OCI-LY1 (cell line): Measurements from ENCODE around the gene SYNDIG1.

Source experiments
- H2AFZ ChIP-seq: fragments of 200-600 bp; sonication (generic), shearing (Covaris generic); 2 replicates; pipeline ENCODE4 v1.6.0; 2014; ENCODE audit warnings: antibody characterized with exemption, mild to moderate bottlenecking, low read length
- H3F3A ChIP-seq: fragments of 200-600 bp; sonication (generic), shearing (Covaris generic); 2 replicates; pipeline ENCODE4 v1.6.0; 2014; ENCODE audit warnings: mild to moderate bottlenecking, antibody characterized with exemption, low read length, moderate library complexity; ENCODE audit not compliant: insufficient read depth
- H3K27ac ChIP-seq: fragments of 200-600 bp; sonication (generic); 2 replicates; pipeline ENCODE4 v1.5.1; 2014; ENCODE audit warnings: low read length, mixed run types, mild to moderate bottlenecking, low read depth; ENCODE audit not compliant: poor library complexity, severe bottlenecking
- H3K27me3 ChIP-seq: fragments of 200-600 bp; sonication (generic); 2 replicates; pipeline ENCODE4 v1.6.0; 2014; ENCODE audit warnings: antibody characterized with exemption, mild to moderate bottlenecking, low read length, moderate library complexity; ENCODE audit not compliant: insufficient read depth
- H3K36me3 ChIP-seq: fragments of 200-600 bp; sonication (generic); 2 replicates; pipeline ENCODE4 v1.6.1; 2014; ENCODE audit warnings: mild to moderate bottlenecking, antibody characterized with exemption, low read length, moderate library complexity, mixed read lengths; ENCODE audit not compliant: insufficient read depth
- H3K4me1 ChIP-seq: fragments of 200-600 bp; sonication (generic); 2 replicates; pipeline ENCODE4 v1.5.1; 2014; ENCODE audit warnings: mild to moderate bottlenecking, low read length, moderate library complexity; ENCODE audit not compliant: insufficient read depth, severe bottlenecking
- H3K4me2 ChIP-seq: fragments of 200-600 bp; sonication (generic), shearing (Covaris generic); 2 replicates; pipeline ENCODE4 v1.6.1; 2014; ENCODE audit warnings: low read length
- H3K4me3 ChIP-seq: fragments of 200-600 bp; sonication (generic); 2 replicates; pipeline ENCODE4 v1.5.1; 2014; ENCODE audit warnings: low read length, low read depth, mild to moderate bottlenecking, mixed read lengths; ENCODE audit not compliant: poor library complexity, severe bottlenecking
- H3K79me2 ChIP-seq: fragments of 200-600 bp; shearing (Covaris generic); 2 replicates; pipeline ENCODE4 v1.6.1; 2016; ENCODE audit warnings: mixed run types, low read length, mixed read lengths; ENCODE audit not compliant: insufficient read depth
- H3K9ac ChIP-seq: fragments of 200-600 bp; sonication (generic), shearing (Covaris generic); 2 replicates; pipeline ENCODE4 v1.6.1; 2014; ENCODE audit warnings: mild to moderate bottlenecking, low read length, mixed read lengths
- H3K9me2 ChIP-seq: fragments of 200-600 bp; sonication (generic), shearing (Covaris generic); 2 replicates; pipeline ENCODE4 v1.6.1; 2014; ENCODE audit warnings: low read depth, mild to moderate bottlenecking, low read length, mixed read lengths
- H3K9me3 ChIP-seq: fragments of 200-600 bp; shearing (Covaris generic); 2 replicates; pipeline ENCODE4 v1.6.1; 2014; ENCODE audit warnings: low read length, mixed read lengths
- H4K20me1 ChIP-seq: fragments of 200-600 bp; sonication (generic), shearing (Covaris generic); 2 replicates; pipeline ENCODE4 v1.6.0; 2016; ENCODE audit warnings: mild to moderate bottlenecking, low read length; ENCODE audit not compliant: insufficient read depth
- EZH2 ChIP-seq: fragments of 200-600 bp; sonication (generic), shearing (Covaris generic); IDR thresholded peaks from 2 replicates; pipeline ENCODE4 v1.8.0; 2017; ENCODE audit warnings: borderline replicate concordance, mixed run types, mild to moderate bottlenecking, antibody characterized with exemption, low read length, moderate library complexity, mixed read lengths
- TF ChIP-seq, protein P1 (sequence below): fragments of 200-600 bp; sonication (generic), shearing (Covaris generic); IDR thresholded peaks from 2 replicates; pipeline ENCODE4 v1.5.1; 2017; ENCODE audit warnings: mild to moderate bottlenecking, antibody characterized with exemption, low read length, moderate library complexity, mixed read lengths

Gene SYNDIG1

DNA sequence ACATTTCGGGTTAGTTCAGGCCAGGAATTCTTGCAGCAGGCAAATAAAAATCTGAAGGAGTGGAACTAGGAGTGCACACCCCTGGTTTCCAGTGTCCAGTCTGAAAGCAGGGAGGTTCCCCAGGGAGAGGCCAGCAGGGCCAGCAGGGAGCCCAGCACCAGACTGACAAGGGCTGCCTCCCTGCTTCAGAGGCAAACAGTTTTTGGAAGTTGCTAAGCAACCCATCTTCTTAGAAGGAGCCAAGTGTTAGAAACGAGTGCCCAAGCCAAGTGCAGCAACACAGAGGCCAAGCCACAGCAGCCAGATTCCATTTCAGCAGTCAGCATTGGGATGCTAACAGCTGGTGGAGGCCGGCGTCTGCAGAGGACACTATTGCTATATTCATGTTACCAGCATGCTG lies 179.1 kb downstream of the SYNDIG1 start:
- no peaks in the 10 kb centered on the region for H3K79me2 ChIP-seq
- H3K27me3 ChIP-seq = no peaks in the 10 kb centered on the region; the same call in 1 of the 2 replicates
- no peaks in the 10 kb centered on the region for H4K20me1 ChIP-seq
- no peaks in the 10 kb centered on the region for H3K9me3 ChIP-seq
- H3K4me2 ChIP-seq = no peak overlapping the region
- H3K9me2 ChIP-seq = no peaks in the 10 kb centered on the region
- H3K9ac ChIP-seq = no peak overlapping the region
- H3K27ac ChIP-seq = no peak overlapping the region
- no peak overlapping the region for H3K4me3 ChIP-seq
- H3F3A ChIP-seq = no peaks in the 10 kb centered on the region
- H2AFZ ChIP-seq = no peak overlapping the region
- no peaks in the 10 kb centered on the region for H3K4me1 ChIP-seq
- TF ChIP-seq, protein P1, sequence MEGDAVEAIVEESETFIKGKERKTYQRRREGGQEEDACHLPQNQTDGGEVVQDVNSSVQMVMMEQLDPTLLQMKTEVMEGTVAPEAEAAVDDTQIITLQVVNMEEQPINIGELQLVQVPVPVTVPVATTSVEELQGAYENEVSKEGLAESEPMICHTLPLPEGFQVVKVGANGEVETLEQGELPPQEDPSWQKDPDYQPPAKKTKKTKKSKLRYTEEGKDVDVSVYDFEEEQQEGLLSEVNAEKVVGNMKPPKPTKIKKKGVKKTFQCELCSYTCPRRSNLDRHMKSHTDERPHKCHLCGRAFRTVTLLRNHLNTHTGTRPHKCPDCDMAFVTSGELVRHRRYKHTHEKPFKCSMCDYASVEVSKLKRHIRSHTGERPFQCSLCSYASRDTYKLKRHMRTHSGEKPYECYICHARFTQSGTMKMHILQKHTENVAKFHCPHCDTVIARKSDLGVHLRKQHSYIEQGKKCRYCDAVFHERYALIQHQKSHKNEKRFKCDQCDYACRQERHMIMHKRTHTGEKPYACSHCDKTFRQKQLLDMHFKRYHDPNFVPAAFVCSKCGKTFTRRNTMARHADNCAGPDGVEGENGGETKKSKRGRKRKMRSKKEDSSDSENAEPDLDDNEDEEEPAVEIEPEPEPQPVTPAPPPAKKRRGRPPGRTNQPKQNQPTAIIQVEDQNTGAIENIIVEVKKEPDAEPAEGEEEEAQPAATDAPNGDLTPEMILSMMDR = no peak
- no peak for TF ChIP-seq EZH2
- H3K36me3 ChIP-seq = no peaks in the 10 kb centered on the region

DNA sequence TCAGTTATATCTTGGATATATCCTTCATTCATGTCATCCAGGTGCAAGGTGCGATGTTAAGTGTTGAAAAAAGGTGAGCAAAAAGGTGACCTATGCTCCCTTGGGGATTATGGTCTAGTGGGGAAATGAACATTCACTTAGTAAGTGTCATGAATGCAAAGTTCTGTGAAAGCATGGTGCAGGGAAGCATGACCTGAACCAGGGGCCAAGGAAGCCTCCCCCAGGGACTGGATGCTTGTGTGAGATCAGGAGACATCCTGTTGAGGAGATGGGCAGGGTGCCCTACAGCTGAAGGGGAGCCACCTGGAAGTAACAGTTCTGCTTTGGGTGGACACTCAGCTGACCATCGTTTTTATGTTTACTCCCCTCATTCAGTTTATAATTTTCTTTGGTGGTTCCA lies 179.5 kb downstream of the SYNDIG1 start:
- Histone ChIP-seq H3K9me2 (no peaks in the 10 kb centered on the region), H3K36me3 (no peaks in the 10 kb centered on the region), H3K4me2 (no peak overlapping the region), H3K4me1 (no peaks in the 10 kb centered on the region), H3K27me3 (no peaks in the 10 kb centered on the region; the same call in 1 of the 2 replicates), H3K9ac (no peak overlapping the region), H3K9me3 (no peaks in the 10 kb centered on the region), H3K27ac (no peak overlapping the region), H3F3A (no peaks in the 10 kb centered on the region), H4K20me1 (no peaks in the 10 kb centered on the region), H2AFZ (no peak overlapping the region), H3K79me2 (no peaks in the 10 kb centered on the region), H3K4me3 (no peak overlapping the region)
- TF ChIP-seq, protein P1 = no peak
- TF ChIP-seq EZH2 = no peak

DNA sequence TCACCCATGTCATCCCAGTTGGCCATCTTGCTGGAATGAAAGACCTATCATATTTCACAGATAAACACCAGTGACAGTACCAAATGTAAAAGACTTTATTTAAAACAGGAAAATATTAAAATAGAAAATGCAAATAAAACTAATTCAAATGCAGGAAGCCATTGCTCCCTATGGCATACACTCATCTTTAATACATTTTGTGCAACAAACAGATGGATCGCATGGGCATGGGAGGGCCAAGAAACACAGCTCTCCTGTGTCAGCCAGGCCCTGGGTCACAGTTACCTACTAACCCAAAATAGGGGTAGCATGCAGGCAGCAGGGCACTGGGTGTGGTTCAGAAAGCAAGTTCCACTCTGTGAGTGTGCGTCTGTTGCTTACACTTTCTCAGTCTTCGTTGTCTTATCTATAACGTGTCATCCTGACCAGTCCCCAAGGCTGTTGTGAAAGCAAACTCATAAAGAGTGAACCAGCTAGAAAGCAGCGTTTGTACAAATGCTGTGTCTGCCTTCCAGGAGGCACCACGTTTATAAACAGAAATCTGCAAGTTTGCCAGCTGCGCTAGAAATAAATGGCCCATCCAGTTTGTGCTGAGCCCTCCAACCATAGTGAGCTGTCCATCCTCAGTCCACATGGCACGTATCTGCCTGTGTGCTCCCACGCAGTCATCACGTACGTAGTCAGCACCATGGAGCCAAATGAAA lies 180.5 kb downstream of the SYNDIG1 start:
- Histone ChIP-seq H3F3A (no peaks in the 10 kb centered on the region), H4K20me1 (no peaks in the 10 kb centered on the region), H3K4me1 (no peaks in the 10 kb centered on the region), H3K27ac (no peak overlapping the region), H3K79me2 (no peaks in the 10 kb centered on the region), H2AFZ (no peak overlapping the region), H3K4me2 (no peak overlapping the region), H3K36me3 (no peaks in the 10 kb centered on the region), H3K27me3 (no peaks in the 10 kb centered on the region; the same call in 1 of the 2 replicates), H3K4me3 (no peak overlapping the region), H3K9ac (no peak overlapping the region), H3K9me3 (no peaks in the 10 kb centered on the region), H3K9me2 (no peaks in the 10 kb centered on the region)
- TF ChIP-seq EZH2 = no peak
- TF ChIP-seq, protein P1 = no peak
